ENCODE results near the gene PKD1.
"Not testable (repeated sequence)": the region's sequence is repeated elsewhere in the genome, so short reads cannot be mapped to it uniquely, and the experiment has no call there.

DNA sequence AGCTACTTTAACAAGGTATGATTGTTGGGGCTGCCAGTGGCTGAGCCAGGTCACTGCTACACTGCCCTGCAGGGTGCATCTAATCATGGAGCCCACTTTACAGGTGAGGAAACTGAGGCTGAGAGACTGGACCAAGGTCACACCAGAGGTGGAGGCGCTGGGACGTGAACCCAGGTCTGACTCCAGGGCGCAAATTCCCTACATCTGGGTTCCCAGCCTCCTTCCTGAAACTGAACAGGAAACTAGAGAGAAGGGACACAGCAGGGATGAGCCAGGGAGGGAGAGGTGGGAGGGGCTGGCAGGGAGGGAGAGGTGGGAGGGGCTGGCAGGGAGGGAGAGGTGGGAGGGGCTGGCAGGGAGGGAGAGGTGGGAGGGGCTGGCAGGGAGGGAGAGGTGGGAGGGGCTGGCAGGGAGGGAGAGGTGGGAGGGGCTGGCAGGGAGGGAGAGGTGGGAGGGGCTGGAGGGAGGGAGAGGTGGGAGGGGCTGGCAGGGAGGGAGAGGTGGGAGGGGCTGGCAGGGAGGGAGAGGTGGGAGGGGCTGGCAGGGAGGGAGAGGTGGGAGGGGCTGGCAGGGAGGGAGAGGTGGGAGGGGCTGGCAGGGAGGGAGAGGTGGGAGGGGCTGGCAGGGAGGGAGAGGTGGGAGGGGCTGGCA lies 7.9 kb downstream of the PKD1 start:
- TF ChIP-seq, protein P1, sequence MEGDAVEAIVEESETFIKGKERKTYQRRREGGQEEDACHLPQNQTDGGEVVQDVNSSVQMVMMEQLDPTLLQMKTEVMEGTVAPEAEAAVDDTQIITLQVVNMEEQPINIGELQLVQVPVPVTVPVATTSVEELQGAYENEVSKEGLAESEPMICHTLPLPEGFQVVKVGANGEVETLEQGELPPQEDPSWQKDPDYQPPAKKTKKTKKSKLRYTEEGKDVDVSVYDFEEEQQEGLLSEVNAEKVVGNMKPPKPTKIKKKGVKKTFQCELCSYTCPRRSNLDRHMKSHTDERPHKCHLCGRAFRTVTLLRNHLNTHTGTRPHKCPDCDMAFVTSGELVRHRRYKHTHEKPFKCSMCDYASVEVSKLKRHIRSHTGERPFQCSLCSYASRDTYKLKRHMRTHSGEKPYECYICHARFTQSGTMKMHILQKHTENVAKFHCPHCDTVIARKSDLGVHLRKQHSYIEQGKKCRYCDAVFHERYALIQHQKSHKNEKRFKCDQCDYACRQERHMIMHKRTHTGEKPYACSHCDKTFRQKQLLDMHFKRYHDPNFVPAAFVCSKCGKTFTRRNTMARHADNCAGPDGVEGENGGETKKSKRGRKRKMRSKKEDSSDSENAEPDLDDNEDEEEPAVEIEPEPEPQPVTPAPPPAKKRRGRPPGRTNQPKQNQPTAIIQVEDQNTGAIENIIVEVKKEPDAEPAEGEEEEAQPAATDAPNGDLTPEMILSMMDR (IDR thresholded peaks at IDR 0.05 in 4 of 5, conservative IDR thresholded peaks at IDR 0.05 in 1 of 5), result not testable (repeated sequence)
- not testable (repeated sequence) for TF ChIP-seq POLR2A (IDR thresholded peaks at IDR 0.05)
